Germinal center (tissue), 1 donor: ENCODE data around the gene TEDC2.

Experiments
- DNase-seq: peaks from one replicate; pipeline ENCODE4 v3.0.0; 2012; ENCODE audit warnings: mixed read lengths, low spot score

The TEDC2 gene

GRCh38 chr16:2466667-2467527 lies 7.0 kb downstream of the TEDC2 start:
- no peak for DNase-seq

GRCh38 chr16:2467528-2468232 lies 7.8 kb downstream of the TEDC2 start:
- no peak for DNase-seq

- no peak for DNase-seq
These were observed 8.4 kb downstream of the TEDC2 start for GRCh38 chr16:2468233-2468724.

- DNase-seq, result peak; percentile 92
These were observed 9.0 kb downstream of the TEDC2 start for GRCh38 chr16:2468725-2469398.

- no peak for DNase-seq
These were observed 9.7 kb downstream of the TEDC2 start for GRCh38 chr16:2469399-2470233.

- no peak for DNase-seq
These were observed 10.3 kb downstream of the TEDC2 start for GRCh38 chr16:2470234-2470601.

- DNase-seq, result no peak
These were observed 10.7 kb downstream of the TEDC2 start for GRCh38 chr16:2470603-2471015.

- DNase-seq, result no peak
These were observed 11.2 kb downstream of the TEDC2 start, which contains the start of gene NTN3 for GRCh38 chr16:2471016-2471652. TSS of gene NTN3 (plus strand) at chr16:2471297. CDS start at chr16:2471702, 405 bp downstream.

- DNase-seq, result no peak
These were observed 12.0 kb downstream of the TEDC2 start for GRCh38 chr16:2471653-2472487.

- no peak for DNase-seq
These were observed 12.6 kb downstream of the TEDC2 start for GRCh38 chr16:2472488-2472864.

GRCh38 chr16:2472885-2473445 lies 13.1 kb downstream of the TEDC2 start:
- no peak for DNase-seq

GRCh38 chr16:2473446-2473926 lies 13.6 kb downstream of the TEDC2 start:
- no peak for DNase-seq

- peak; percentile 73 for DNase-seq
These were observed 14.3 kb downstream of the TEDC2 start for GRCh38 chr16:2473999-2474876.

GRCh38 chr16:2474877-2475412 lies 15.0 kb downstream of the TEDC2 start, which contains the start of gene TBC1D24:
TSS of gene TBC1D24 (plus strand) at chr16:2475127. CDS start at chr16:2496149, 21,022 bp downstream.
- DNase-seq, result peak; percentile 98

- DNase-seq, result no peak
These were observed 15.8 kb downstream of the TEDC2 start for GRCh38 chr16:2475413-2476344.

GRCh38 chr16:2476345-2476720 lies 16.4 kb downstream of the TEDC2 start:
- DNase-seq, result no peak

- DNase-seq, result no peak
These were observed 16.8 kb downstream of the TEDC2 start for GRCh38 chr16:2476741-2477140.
